GM23248 (cell line): Measurements from ENCODE around the gene PLCH1. TPM values are rescaled to one million over a fixed set of nuclear protein-coding genes. Genes with fewer than 3 reads are reported as not detected.

Experiments used
- DNase-seq: peaks from one replicate; pipeline ENCODE4 v3.0.0-alpha.2; 2015
- H2AFZ ChIP-seq: fragments of 200-600 bp; sonication (generic); 2 replicates; pipeline ENCODE4 v1.6.1; 2016; ENCODE audit warnings: antibody characterized with exemption
- H3F3A ChIP-seq: fragments of 200-600 bp; sonication (generic); 2 replicates; pipeline ENCODE4 v1.6.1; 2016; ENCODE audit warnings: mild to moderate bottlenecking, antibody characterized with exemption, mixed run types; ENCODE audit not compliant: insufficient read depth
- H3K27ac ChIP-seq: fragments of 200-600 bp; sonication (generic); 2 replicates; pipeline ENCODE4 v1.5.1; 2016; ENCODE audit warnings: mild to moderate bottlenecking
- H3K27me3 ChIP-seq: fragments of 200-600 bp; sonication (generic); replicated peaks from 2 replicates; pipeline ENCODE4 v1.6.1; 2016; ENCODE audit warnings: mild to moderate bottlenecking; ENCODE audit not compliant: insufficient read depth
- H3K36me3 ChIP-seq: fragments of 200-600 bp; sonication (generic); 2 replicates; pipeline ENCODE4 v1.6.1; 2016; ENCODE audit warnings: low read depth, mild to moderate bottlenecking
- H3K4me1 ChIP-seq: fragments of 200-600 bp; sonication (generic); 2 replicates; pipeline ENCODE4 v1.6.1; 2016; ENCODE audit warnings: mild to moderate bottlenecking; ENCODE audit not compliant: insufficient read depth
- H3K4me2 ChIP-seq: fragments of 200-600 bp; sonication (generic); one replicate; pipeline ENCODE4 v1.6.1; 2016; ENCODE audit warnings: mild to moderate bottlenecking; ENCODE audit not compliant: unreplicated experiment
- H3K4me3 ChIP-seq: fragments of 200-600 bp; sonication (generic); 2 replicates; pipeline ENCODE4 v1.5.1; 2016; ENCODE audit warnings: mild to moderate bottlenecking
- H3K79me2 ChIP-seq: fragments of 200-600 bp; sonication (generic); 2 replicates; pipeline ENCODE4 v1.6.1; 2016; ENCODE audit warnings: mild to moderate bottlenecking; ENCODE audit not compliant: insufficient read depth
- H3K9ac ChIP-seq: fragments of 200-600 bp; sonication (generic); 2 replicates; pipeline ENCODE4 v1.6.1; 2016; ENCODE audit warnings: mild to moderate bottlenecking
- H3K9me2 ChIP-seq: fragments of 200-600 bp; sonication (generic); 2 replicates; pipeline ENCODE4 v1.6.1; 2016; ENCODE audit warnings: mixed run types, mild to moderate bottlenecking, moderate library complexity; ENCODE audit not compliant: insufficient read depth
- H3K9me3 ChIP-seq: fragments of 200-600 bp; sonication (generic); one replicate; pipeline ENCODE4 v1.6.1; 2017; ENCODE audit warnings: low read depth
- H4K20me1 ChIP-seq: fragments of 200-600 bp; sonication (generic); 2 replicates; pipeline ENCODE4 v1.6.0; 2016; ENCODE audit not compliant: insufficient read depth
- EZH2 ChIP-seq: fragments of 200-600 bp; sonication (generic); IDR thresholded peaks from 2 replicates; pipeline ENCODE4 v1.6.1; 2018; ENCODE audit warnings: antibody characterized with exemption, mild to moderate bottlenecking; ENCODE audit not compliant: insufficient read depth, poor library complexity, severe bottlenecking
- EZH2phosphoT487 ChIP-seq: fragments of 200-600 bp; sonication (generic); IDR thresholded peaks from 2 replicates; pipeline ENCODE4 v1.6.1; 2018; ENCODE audit warnings: antibody characterized with exemption, moderate library complexity, mild to moderate bottlenecking, low read depth; ENCODE audit not compliant: insufficient read depth
- WGBS, 2 experiments: methylation state at CpG; one replicate each; pipeline ENCODE4 v1.1.6; 2015 to 2017; ENCODE audit warnings: low lambda C conversion rate in 2 of 2, low coverage in 1 of 2; ENCODE audit errors: missing lambda C conversion rate in 2 of 2; 5-methylcytosine and 5-hydroxymethylcytosine counted together
- in situ Hi-C: fragments of 300-500 bp; cut with MboI; formaldehyde crosslinking; loops from 2 replicates; pipeline ENCODE4 v1.15.0; 2020
- polyA plus RNA-seq: library from polyadenylated mRNA; unstranded; fragments of >200 nt; fragmentation: Nextera tagmentation; extraction: Ambion mirVana; gene quantifications from 2 replicates; pipeline ENCODE4 v1.2.1, GENCODE V29; 2016
- total RNA-seq: library from RNA; depleted of rRNA; stranded (reverse); fragments of >200 nt; shearing (Covaris generic); gene quantifications from 2 replicates; pipeline ENCODE4 v1.2.3, GENCODE V29; 2014

The PLCH1 gene
- total and polyA plus RNA-seq, 2 experiments from 2014 or later: not detected

DNA sequence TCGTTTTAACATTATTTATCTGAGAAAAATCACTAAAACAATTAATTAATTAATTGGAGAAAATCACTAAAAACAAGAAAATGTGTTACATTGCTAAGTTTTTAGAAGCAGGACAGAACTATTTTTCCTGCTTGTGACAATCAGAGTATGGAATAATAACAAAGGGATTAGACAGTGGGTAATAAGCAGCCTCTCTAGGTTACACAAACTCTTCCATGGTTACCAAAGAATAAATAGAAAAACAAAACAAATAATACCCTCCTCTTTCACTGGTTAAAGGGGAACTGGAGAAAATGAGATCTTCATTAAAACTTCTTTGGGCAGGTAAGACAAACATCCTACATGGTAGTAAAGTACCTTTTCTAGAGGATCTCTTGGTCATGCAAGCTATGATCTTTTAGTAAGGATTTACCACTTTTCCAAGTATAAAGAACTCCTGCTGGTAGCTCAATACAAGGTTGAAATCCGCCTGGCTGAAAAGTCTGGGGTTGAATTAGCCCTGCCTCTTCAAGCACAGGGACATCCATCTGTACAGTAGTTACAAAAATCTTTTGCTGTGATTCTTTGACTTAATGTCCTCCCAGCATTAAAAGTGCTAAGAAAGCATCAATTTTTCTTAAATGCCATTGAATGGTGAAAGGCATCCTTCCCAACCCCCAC lies 2.5 kb upstream of the PLCH1 start:
- H3K36me3 ChIP-seq: no peaks in the 10 kb centered on the region
- TF ChIP-seq EZH2: no peak
- no peak for TF ChIP-seq EZH2phosphoT487
- no peak overlapping the region for H3K27ac ChIP-seq
- H3K9ac ChIP-seq: no peak overlapping the region
- no peaks in the 10 kb centered on the region for H3K9me3 ChIP-seq
- H3K27me3 ChIP-seq: peaks cover 16% of the 10 kb centered on the region
- H3K4me3 ChIP-seq: no peak overlapping the region
- H3K79me2 ChIP-seq: no peaks in the 10 kb centered on the region
- no peaks in the 10 kb centered on the region for H4K20me1 ChIP-seq
- WGBS, 2 experiments: 4 to 19% methylated on average over 2 of the region's 2 CpGs
- H3K9me2 ChIP-seq: no peaks in the 10 kb centered on the region
- no peak overlapping the region for H3K4me2 ChIP-seq
- H2AFZ ChIP-seq: no peak overlapping the region
- DNase-seq: no peak
- 0 out of 2 replicates have a peak, but pooled peaks cover 3% of the 10 kb centered on the region for H3K4me1 ChIP-seq
- no peaks in the 10 kb centered on the region for H3F3A ChIP-seq
- in situ Hi-C loops: no loop called here

DNA sequence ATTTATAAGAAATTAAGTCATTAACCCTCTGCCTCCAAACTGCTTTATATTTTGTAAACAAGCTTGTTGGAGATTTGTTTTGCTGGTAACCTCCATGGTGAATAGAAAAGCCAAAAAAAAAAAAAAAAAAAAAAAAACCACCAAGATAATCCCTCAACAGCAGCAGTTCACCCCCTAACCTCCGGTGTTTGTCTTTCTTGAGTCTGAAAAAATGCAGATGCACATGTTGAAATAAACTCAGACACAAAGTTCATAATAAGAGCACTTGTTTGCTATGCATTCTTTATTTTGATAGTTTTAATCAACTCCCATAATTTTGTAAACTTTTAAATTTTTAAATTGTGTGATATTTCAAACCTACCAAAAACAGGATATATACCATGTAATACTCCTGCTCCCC lies 1.8 kb upstream of the PLCH1 start:
- Histone ChIP-seq H3K9me2 (no peaks in the 10 kb centered on the region), H3K79me2 (no peaks in the 10 kb centered on the region)
- in situ Hi-C loops: no loop called here

DNA sequence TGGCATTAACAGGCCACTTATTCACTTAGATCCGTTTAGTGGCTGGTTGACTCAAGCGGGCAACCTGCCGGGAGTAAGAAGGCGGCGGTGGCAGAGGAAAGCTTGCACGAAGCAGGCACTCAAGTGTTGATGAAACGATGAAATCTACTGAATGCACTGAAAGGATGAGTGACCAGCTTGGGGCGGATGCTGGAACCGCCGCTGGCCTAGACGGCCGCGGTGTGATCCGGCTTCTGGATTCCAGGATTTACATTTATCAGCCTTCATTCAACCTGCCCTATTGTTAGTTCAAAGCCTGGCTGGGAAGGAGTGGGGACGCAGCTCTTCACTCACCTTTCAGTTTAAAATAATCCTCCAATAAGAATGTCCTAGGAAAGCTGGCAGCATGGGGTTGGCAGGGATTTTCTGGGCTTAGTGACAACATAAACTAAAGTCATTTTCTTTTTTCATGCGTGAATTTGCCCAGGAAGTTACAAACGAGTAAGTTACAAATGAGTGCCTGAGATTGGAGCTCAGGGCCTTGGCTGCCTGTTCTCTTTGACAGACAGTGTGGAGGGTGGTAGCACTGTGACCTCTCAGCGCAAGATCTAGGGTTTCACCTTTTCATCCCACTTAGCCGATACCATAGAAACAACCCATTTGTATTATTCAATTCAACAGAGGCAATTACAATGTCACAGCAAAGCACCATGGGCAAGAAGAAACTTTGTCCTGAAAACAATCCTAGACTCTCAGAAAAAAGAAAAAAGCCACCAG lies 1.1 kb upstream of the PLCH1 start:
- H2AFZ ChIP-seq: no peak overlapping the region
- H3K27me3 ChIP-seq: peaks cover 24% of the 10 kb centered on the region
- peak; percentile 65 for DNase-seq
- H3K4me2 ChIP-seq: peak overlapping the region; percentile 99
- in situ Hi-C loops: no loop called here
- no peaks in the 10 kb centered on the region for H3K9me3 ChIP-seq
- 57 to 58% methylated on average over 19 of the region's 19 CpGs for WGBS, 2 experiments
- TF ChIP-seq EZH2phosphoT487 (no peak), EZH2 (no peak)
- H3K9me2 ChIP-seq: no peaks in the 10 kb centered on the region
- 0 out of 2 replicates have a peak overlapping the region, but pooled peaks have one; percentile 89 for H3K4me3 ChIP-seq
- no peak overlapping the region for H3K9ac ChIP-seq
- H3K36me3 ChIP-seq: no peaks in the 10 kb centered on the region
- no peak overlapping the region for H3K27ac ChIP-seq
- no peaks in the 10 kb centered on the region for H4K20me1 ChIP-seq
- 0 out of 2 replicates have a peak, but pooled peaks cover 3% of the 10 kb centered on the region for H3K4me1 ChIP-seq
- H3F3A ChIP-seq: no peaks in the 10 kb centered on the region
- no peaks in the 10 kb centered on the region for H3K79me2 ChIP-seq

More for the DNA sequence above, 1.8 kb upstream of the PLCH1 start:
- Histone ChIP-seq H3K9me3 (no peaks in the 10 kb centered on the region), H2AFZ (no peak overlapping the region), H3K27ac (no peak overlapping the region), H3F3A (no peaks in the 10 kb centered on the region), H3K4me1 (0 out of 2 replicates have a peak, but pooled peaks cover 3% of the 10 kb centered on the region), H3K9ac (no peak overlapping the region), H3K36me3 (no peaks in the 10 kb centered on the region), H3K27me3 (peaks cover 23% of the 10 kb centered on the region), H3K4me2 (no peak overlapping the region), H3K4me3 (no peak overlapping the region), H4K20me1 (no peaks in the 10 kb centered on the region)
- no peak for TF ChIP-seq EZH2
- TF ChIP-seq EZH2phosphoT487: no peak
- 40 to 74% methylated on average over 1 of the region's 1 CpG for WGBS, 2 experiments
- DNase-seq: no peak

DNA sequence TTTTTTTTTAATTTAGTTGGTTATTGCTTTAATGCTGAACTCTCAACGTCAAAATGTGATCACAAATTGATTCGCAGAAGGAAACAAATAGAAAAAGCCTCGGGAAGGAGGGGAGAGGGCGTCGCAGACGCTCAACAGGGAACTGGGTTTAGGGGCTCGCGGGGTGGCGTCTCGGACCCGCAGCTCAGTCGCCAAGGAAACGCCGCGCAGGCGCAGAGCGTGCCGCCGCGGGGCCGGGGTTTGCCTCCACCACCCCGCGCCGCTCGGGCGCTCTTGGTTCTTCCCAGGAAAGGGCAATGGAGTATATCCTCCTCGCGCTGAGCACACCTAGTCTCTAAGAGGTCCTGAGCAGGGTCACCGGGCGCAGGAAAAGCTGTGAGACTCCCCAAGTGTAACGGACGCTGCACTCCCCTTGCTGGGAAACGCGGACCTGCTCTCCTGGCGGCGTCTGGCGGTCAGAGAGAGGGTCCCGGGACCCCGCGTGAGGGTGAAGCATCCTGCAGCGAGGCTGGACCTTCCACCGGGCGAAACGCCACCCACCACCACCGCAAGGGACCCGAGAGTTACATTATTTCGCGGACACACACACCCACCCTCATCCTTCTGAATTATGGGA lies 753 bp downstream of the PLCH1 start:
- peak overlapping the region; percentile 52 for H3K9ac ChIP-seq
- no peaks in the 10 kb centered on the region for H4K20me1 ChIP-seq
- no peaks in the 10 kb centered on the region for H3K9me2 ChIP-seq
- H3K36me3 ChIP-seq: no peaks in the 10 kb centered on the region
- DNase-seq: peak; percentile 59
- H2AFZ ChIP-seq: peak overlapping the region; percentile 95
- peaks cover 25% of the 10 kb centered on the region for H3K27me3 ChIP-seq
- peak overlapping the region; percentile 99 for H3K4me2 ChIP-seq
- no peaks in the 10 kb centered on the region for H3F3A ChIP-seq
- TF ChIP-seq EZH2phosphoT487 (no peak), EZH2 (peak; percentile 23)
- peak overlapping the region; percentile 89 for H3K4me3 ChIP-seq
- WGBS, 2 experiments: 1 to 2% methylated on average over 41 to 43 of the region's 48 CpGs
- no peak overlapping the region for H3K27ac ChIP-seq
- H3K4me1 ChIP-seq: 0 out of 2 replicates have a peak, but pooled peaks cover 3% of the 10 kb centered on the region
- H3K9me3 ChIP-seq: no peaks in the 10 kb centered on the region
- no peaks in the 10 kb centered on the region for H3K79me2 ChIP-seq
- in situ Hi-C loops: no loop called here
